Esophagus muscularis mucosa (tissue), 4 donors: Measurements from ENCODE around the gene ANKRD11. TPM values are rescaled to one million over a fixed set of nuclear protein-coding genes. Genes with fewer than 3 reads are reported as not detected.

ENCODE experiments used
- DNase-seq: peaks from one replicate; pipeline ENCODE4 v3.0.0-alpha.2; 2017; ENCODE audit errors: extremely low spot score
- H3K27ac ChIP-seq, 4 donors: fragments of 200-600 bp; sonication (generic); replicated peaks in 1 of 4; 1 replicate in 3 of 4; 2 replicates in 1 of 4; pipeline ENCODE4 v1.5.1; 2016 to 2019; ENCODE audit warnings: mild to moderate bottlenecking in 1 of 4
- H3K27me3 ChIP-seq, 4 donors: fragments of 200-600 bp; sonication (generic); one replicate each; pipeline versions ENCODE4 v1.5.1 to v1.6.0; 2016 to 2019
- H3K36me3 ChIP-seq, 4 donors: fragments of 200-600 bp; sonication (generic); one replicate each; pipeline ENCODE4 v1.5.1; 2016 to 2019
- H3K4me1 ChIP-seq, 4 donors: fragments of 200-600 bp; sonication (generic); one replicate each; pipeline ENCODE4 v1.5.1; 2016 to 2019
- H3K4me3 ChIP-seq, 4 donors: fragments of 200-600 bp; sonication (generic); 1 replicate in 2 of 4; 2 replicates in 2 of 4; pipeline ENCODE4 v1.5.1; 2016 to 2019; ENCODE audit warnings: mild to moderate bottlenecking in 4 of 4, moderate library complexity in 1 of 4
- H3K9me3 ChIP-seq, 4 donors: fragments of 200-600 bp; sonication (generic); 1 replicate in 3 of 4; 2 replicates in 1 of 4; pipeline ENCODE4 v1.5.1; 2016 to 2019
- CTCF ChIP-seq, 3 experiments: fragments of 200-600 bp in 2 of 3; fragments of 450-650 bp in 1 of 3; sonication (generic) in 2 of 3; IDR thresholded peaks; one replicate each; pipeline ENCODE4 v1.5.1; 2017 to 2019; ENCODE audit warnings: antibody characterized with exemption in 3 of 3, mild to moderate bottlenecking in 2 of 3, moderate library complexity in 1 of 3
- EP300 ChIP-seq: sonication (generic); formaldehyde crosslinking; IDR thresholded peaks from one replicate; pipeline ENCODE4 v1.6.1; 2017; ENCODE audit warnings: antibody characterized with exemption
- POLR2A ChIP-seq: fragments of 450-650 bp; IDR thresholded peaks from one replicate; pipeline ENCODE4 v1.6.1; 2017; ENCODE audit warnings: antibody characterized with exemption, moderate library complexity, mild to moderate bottlenecking, low read depth
- POLR2AphosphoS5 ChIP-seq, 2 donors: sonication (generic); formaldehyde crosslinking; IDR thresholded peaks; one replicate each; pipeline ENCODE4 v1.6.1; 2017; ENCODE audit warnings: antibody characterized with exemption in 2 of 2
- WGBS: methylation state at CpG from one replicate; pipeline ENCODE4 v1.1.5; 2018; 5-methylcytosine and 5-hydroxymethylcytosine counted together
- intact Hi-C: fragments of 100-400 bp; cut with DNase I; formaldehyde crosslinking; loops from one replicate; pipeline ENCODE4 v1.15.1; 2023
- total RNA-seq, 4 donors: library from RNA; depleted of rRNA; stranded (reverse); fragments of >200 nt; gene quantifications; one replicate each; pipeline versions ENCODE4 v1.1.0 to v1.2.1, GENCODE V29; 2016

The ANKRD11 gene
- total RNA-seq, 4 donors from 2014 or later = 60.8 to 119 (median 105) TPM

DNA sequence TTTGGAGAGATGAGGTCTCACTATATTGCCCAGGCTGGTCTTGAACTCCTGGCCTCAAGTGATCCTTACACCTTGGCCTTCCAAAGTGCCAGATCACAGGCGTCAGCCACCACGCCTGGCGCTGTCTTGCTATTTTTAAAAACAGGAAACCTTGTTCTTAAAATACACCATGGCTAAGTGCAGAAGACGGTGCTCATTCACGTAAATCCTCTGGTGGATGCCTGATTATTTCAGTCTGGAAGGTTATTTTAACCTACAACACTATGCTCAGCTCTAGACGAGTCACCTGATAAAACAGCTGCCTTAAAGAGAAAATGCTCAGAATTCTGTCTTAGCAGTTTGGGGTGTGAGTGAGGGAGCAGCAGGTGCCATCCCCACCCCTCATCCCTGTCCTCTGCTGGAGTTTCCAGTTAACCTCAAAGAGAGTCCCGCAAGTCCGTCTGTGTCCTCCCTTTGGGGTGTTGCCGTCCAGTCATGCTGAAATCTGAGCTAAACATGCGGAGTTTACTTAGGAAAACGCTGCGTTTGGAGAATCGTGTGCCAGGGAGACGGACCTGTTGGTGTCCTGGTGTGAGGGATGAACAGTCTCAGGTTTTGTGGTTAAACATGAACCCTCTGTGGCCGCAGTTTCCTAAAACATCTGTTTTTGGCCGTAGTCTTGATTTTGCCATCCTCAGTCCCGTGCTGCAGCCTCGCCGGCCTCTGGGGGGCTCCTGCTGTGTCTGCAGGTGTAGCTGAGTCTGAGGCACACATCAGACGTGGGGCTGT lies 35.0 kb upstream of the ANKRD11 start:
- no peaks in the 10 kb centered on the region for H3K9me3 ChIP-seq
- peaks cover 0 to 14% (median 0%) of the 10 kb centered on the region in 4 donors for H3K4me1 ChIP-seq
- H3K27me3 ChIP-seq = no peaks in the 10 kb centered on the region
- TF ChIP-seq POLR2A (no peak), POLR2AphosphoS5 (IDR thresholded peaks at IDR 0.05) (no peak), CTCF (IDR thresholded peaks at IDR 0.05) (no peak)
- WGBS = 68% methylated on average over 20 of the region's 20 CpGs
- H3K36me3 ChIP-seq = peaks cover 62 to 100% (median 89%) of the 10 kb centered on the region in 4 donors
- H3K27ac ChIP-seq = no peak overlapping the region
- no peak for DNase-seq
- no peak overlapping the region for H3K4me3 ChIP-seq
- intact Hi-C loops = no loop called here

- Histone ChIP-seq H3K27ac (peak overlapping the region in 1 of 4 donors; percentile 30), H3K4me1 (peaks cover 0 to 14% (median 0%) of the 10 kb centered on the region in 4 donors), H3K27me3 (no peaks in the 10 kb centered on the region), H3K36me3 (peaks cover 69 to 100% (median 88%) of the 10 kb centered on the region in 4 donors), H3K9me3 (no peaks in the 10 kb centered on the region), H3K4me3 (peak overlapping the region in 1 of 4 donors; percentile 4)
- intact Hi-C loops = no loop called here
- TF ChIP-seq POLR2A = no peak
- TF ChIP-seq POLR2AphosphoS5 (IDR thresholded peaks at IDR 0.05) = peak in 1 of 2 donors; percentile 16
- no peak for TF ChIP-seq CTCF (IDR thresholded peaks at IDR 0.05)
- no peak for TF ChIP-seq EP300
- WGBS = 86% methylated on average over 30 of the region's 32 CpGs
- DNase-seq = no peak
Observed at GRCh38 chr16:89523680-89524344, 33.5 kb upstream of the ANKRD11 start.

GRCh38 chr16:89522287-89522686 lies 31.9 kb upstream of the ANKRD11 start:
- H3K36me3 ChIP-seq = peaks cover 75 to 100% (median 88%) of the 10 kb centered on the region in 4 donors
- no peak for TF ChIP-seq POLR2AphosphoS5 (IDR thresholded peaks at IDR 0.05)
- TF ChIP-seq EP300 = no peak
- no peak for TF ChIP-seq POLR2A
- no peak for TF ChIP-seq CTCF (IDR thresholded peaks at IDR 0.05)
- intact Hi-C loops = no loop called here
- H3K9me3 ChIP-seq = no peaks in the 10 kb centered on the region
- 93% methylated on average over 26 of the region's 31 CpGs for WGBS
- peaks cover 0 to 14% (median 0%) of the 10 kb centered on the region in 4 donors for H3K4me1 ChIP-seq
- no peak overlapping the region for H3K4me3 ChIP-seq
- DNase-seq = no peak
- no peaks in the 10 kb centered on the region for H3K27me3 ChIP-seq
- no peak overlapping the region for H3K27ac ChIP-seq

- Histone ChIP-seq H3K36me3 (peaks cover 65 to 100% (median 85%) of the 10 kb centered on the region in 4 donors), H3K27ac (no peak overlapping the region), H3K27me3 (no peaks in the 10 kb centered on the region), H3K9me3 (no peaks in the 10 kb centered on the region), H3K4me1 (peaks cover 0 to 9% (median 0%) of the 10 kb centered on the region in 4 donors), H3K4me3 (no peak overlapping the region)
- DNase-seq = no peak
- TF ChIP-seq POLR2A (no peak), EP300 (no peak), CTCF (IDR thresholded peaks at IDR 0.05) (no peak), POLR2AphosphoS5 (IDR thresholded peaks at IDR 0.05) (no peak)
- 81% methylated on average over 15 of the region's 15 CpGs for WGBS
- intact Hi-C loops = no loop called here
Observed at GRCh38 chr16:89519881-89520280, 29.5 kb upstream of the ANKRD11 start.
